CD14-positive monocyte (primary cell): ENCODE results near the gene STAT4. TPM values are rescaled to one million over a fixed set of nuclear protein-coding genes. Genes with fewer than 3 reads are reported as not detected.

ENCODE experiments used
- DNase-seq, 3 donors: peaks; one replicate each; pipeline ENCODE4 v3.0.0-alpha.2; 2011 to 2022
- H2AFZ ChIP-seq: 2 replicates; pipeline ENCODE4 v1.6.0; 2012; ENCODE audit warnings: mild to moderate bottlenecking, low read depth, low read length, inconsistent platforms; ENCODE audit not compliant: insufficient read depth, poor library complexity, severe bottlenecking
- H3K27ac ChIP-seq, 2 donors: 1 replicate in 1 of 2; 2 replicates in 1 of 2; pipeline ENCODE4 v1.5.1; 2012 to 2013; ENCODE audit warnings: low read length in 2 of 2, control low read depth in 1 of 2, inconsistent platforms in 1 of 2, low read depth in 1 of 2, mild to moderate bottlenecking in 1 of 2
- H3K27me3 ChIP-seq, 2 donors: one replicate each; pipeline versions ENCODE4 v1.6.0 to v1.6.1; 2011 to 2013; ENCODE audit warnings: low read length in 2 of 2; ENCODE audit not compliant: control insufficient read depth in 2 of 2, insufficient read depth in 2 of 2
- H3K36me3 ChIP-seq, 2 donors: replicated peaks in 1 of 2; 1 replicate in 1 of 2; 2 replicates in 1 of 2; pipeline versions ENCODE4 v1.5.1 to v1.6.1; 2012 to 2013; ENCODE audit warnings: low read length in 2 of 2, control low read depth in 1 of 2, inconsistent platforms in 1 of 2, mild to moderate bottlenecking in 1 of 2; ENCODE audit not compliant: insufficient read depth in 2 of 2, control insufficient read depth in 1 of 2
- H3K4me1 ChIP-seq, 2 donors: 1 replicate in 1 of 2; 2 replicates in 1 of 2; pipeline versions ENCODE4 v1.5.1 to v1.6.1; 2012 to 2013; ENCODE audit warnings: low read length in 2 of 2, control low read depth in 1 of 2, inconsistent platforms in 1 of 2, mild to moderate bottlenecking in 1 of 2, moderate library complexity in 1 of 2; ENCODE audit not compliant: insufficient read depth in 2 of 2, control insufficient read depth in 1 of 2
- H3K4me2 ChIP-seq: replicated peaks from 2 replicates; pipeline ENCODE3; 2012; ENCODE audit warnings: low read length, moderate library complexity, mild to moderate bottlenecking; ENCODE audit not compliant: poor library complexity, severe bottlenecking; ENCODE audit errors: extremely low read depth
- H3K4me3 ChIP-seq, 3 experiments: fragments of 200-600 bp in 1 of 3; sonication (generic) in 1 of 3; replicated peaks in 1 of 3; 1 replicate in 2 of 3; 2 replicates in 1 of 3; pipeline ENCODE4 v1.5.1; 2011 to 2013; ENCODE audit warnings: low read length in 3 of 3, mild to moderate bottlenecking in 3 of 3, control low read depth in 2 of 3, low read depth in 2 of 3, inconsistent platforms in 1 of 3, moderate library complexity in 1 of 3
- H3K79me2 ChIP-seq: 2 replicates; pipeline ENCODE4 v1.6.0; 2012; ENCODE audit warnings: mild to moderate bottlenecking, control low read depth, inconsistent platforms, low read length, moderate library complexity; ENCODE audit not compliant: insufficient read depth
- H3K9ac ChIP-seq: 2 replicates; pipeline ENCODE4 v1.6.0; 2017; ENCODE audit warnings: low read length, mild to moderate bottlenecking; ENCODE audit not compliant: insufficient read depth, poor library complexity, severe bottlenecking
- H3K9me3 ChIP-seq, 2 donors: replicated peaks in 1 of 2; 1 replicate in 1 of 2; 2 replicates in 1 of 2; pipeline versions ENCODE4 v1.5.1 to v1.6.1; 2012 to 2013; ENCODE audit warnings: low read length in 2 of 2, control low read depth in 1 of 2; ENCODE audit not compliant: control insufficient read depth in 1 of 2, insufficient read depth in 1 of 2
- H4K20me1 ChIP-seq: 2 replicates; pipeline ENCODE4 v1.6.0; 2012; ENCODE audit warnings: mild to moderate bottlenecking, low read length, control low read depth, moderate library complexity; ENCODE audit not compliant: insufficient read depth
- H3K27ac Mint-ChIP-seq, 7 donors: one replicate each; pipeline ENCODE4 v1.8.0; 2020; ENCODE audit warnings: mild to moderate bottlenecking in 7 of 7, mixed read lengths in 7 of 7, moderate library complexity in 6 of 7, inconsistent platforms in 2 of 7
- H3K27me3 Mint-ChIP-seq, 3 donors: one replicate each; pipeline ENCODE4 v1.8.0; 2021 to 2022; ENCODE audit warnings: low read depth in 3 of 3, mild to moderate bottlenecking in 3 of 3, mixed read lengths in 3 of 3, moderate library complexity in 3 of 3, inconsistent platforms in 1 of 3
- H3K36me3 Mint-ChIP-seq, 2 donors: one replicate each; pipeline ENCODE4 v1.8.0; 2020; ENCODE audit warnings: mixed read lengths in 2 of 2, inconsistent platforms in 1 of 2, mild to moderate bottlenecking in 1 of 2
- H3K4me1 Mint-ChIP-seq: one replicate; pipeline ENCODE4 v1.8.0; 2020; ENCODE audit warnings: mild to moderate bottlenecking, mixed read lengths
- H3K4me3 Mint-ChIP-seq, 2 donors: one replicate each; pipeline ENCODE4 v1.8.0; 2020; ENCODE audit warnings: mild to moderate bottlenecking in 2 of 2, mixed read lengths in 2 of 2, moderate library complexity in 1 of 2
- H3K9me3 Mint-ChIP-seq, 7 donors: one replicate each; pipeline ENCODE4 v1.8.0; 2020 to 2022; ENCODE audit warnings: mixed read lengths in 7 of 7, mild to moderate bottlenecking in 6 of 7, moderate library complexity in 6 of 7, inconsistent platforms in 2 of 7
- WGBS: methylation state at CpG from one replicate; pipeline ENCODE4 v1.1.5; 2013; ENCODE audit warnings: missing lambda C conversion rate; ENCODE audit not compliant: insufficient coverage; 5-methylcytosine and 5-hydroxymethylcytosine counted together
- intact Hi-C, 2 donors: fragments of 100-400 bp; cut with micrococcal nuclease; formaldehyde crosslinking; loops; one replicate each; pipeline versions ENCODE4 v1.15.0 to v1.15.1; 2023
- polyA plus RNA-seq, 3 donors: library from polyadenylated mRNA; depleted of rRNA in 1 of 3; unstranded in 2 of 3; stranded (reverse) in 1 of 3; fragments of 300-500 nt in 2 of 3; fragments of >200 nt in 1 of 3; fragmentation: Illumina TruSeq in 2 of 3; gene quantifications; 1 replicate in 2 of 3; 2 replicates in 1 of 3; pipeline ENCODE4 v1.2.3, GENCODE V29; 2012 to 2021
- TF ChIP-seq, protein P1 (sequence below): fragments of 200-600 bp; IDR thresholded peaks from one replicate; pipeline ENCODE4 v1.8.0; 2022; ENCODE audit warnings: antibody characterized with exemption, mild to moderate bottlenecking

Gene STAT4
- polyA plus RNA-seq, 3 donors = 0.31 to 0.52 (median 0.31) TPM

DNA sequence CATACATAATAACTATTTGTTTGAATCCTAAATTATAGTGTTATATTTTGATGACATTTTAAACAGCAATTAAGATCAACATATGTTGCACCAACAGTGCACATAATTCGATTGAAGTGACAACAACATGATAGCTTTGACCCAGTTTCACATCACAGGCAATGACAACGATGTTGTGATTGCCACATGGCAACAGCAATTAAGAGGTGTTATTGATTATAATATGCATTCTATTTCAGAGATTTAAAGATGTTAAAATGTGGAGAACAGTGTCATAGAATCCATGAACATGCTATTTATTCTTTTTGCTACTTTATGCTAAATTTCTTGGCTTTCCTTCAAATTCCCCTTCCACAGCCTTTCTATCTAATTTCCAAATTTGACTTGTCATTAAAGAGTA lies 68.5 kb downstream of the STAT4 start:
- no peaks in the 10 kb centered on the region for H3K36me3 Mint-ChIP-seq
- H3K36me3 ChIP-seq = no peaks in the 10 kb centered on the region
- TF ChIP-seq, protein P1, sequence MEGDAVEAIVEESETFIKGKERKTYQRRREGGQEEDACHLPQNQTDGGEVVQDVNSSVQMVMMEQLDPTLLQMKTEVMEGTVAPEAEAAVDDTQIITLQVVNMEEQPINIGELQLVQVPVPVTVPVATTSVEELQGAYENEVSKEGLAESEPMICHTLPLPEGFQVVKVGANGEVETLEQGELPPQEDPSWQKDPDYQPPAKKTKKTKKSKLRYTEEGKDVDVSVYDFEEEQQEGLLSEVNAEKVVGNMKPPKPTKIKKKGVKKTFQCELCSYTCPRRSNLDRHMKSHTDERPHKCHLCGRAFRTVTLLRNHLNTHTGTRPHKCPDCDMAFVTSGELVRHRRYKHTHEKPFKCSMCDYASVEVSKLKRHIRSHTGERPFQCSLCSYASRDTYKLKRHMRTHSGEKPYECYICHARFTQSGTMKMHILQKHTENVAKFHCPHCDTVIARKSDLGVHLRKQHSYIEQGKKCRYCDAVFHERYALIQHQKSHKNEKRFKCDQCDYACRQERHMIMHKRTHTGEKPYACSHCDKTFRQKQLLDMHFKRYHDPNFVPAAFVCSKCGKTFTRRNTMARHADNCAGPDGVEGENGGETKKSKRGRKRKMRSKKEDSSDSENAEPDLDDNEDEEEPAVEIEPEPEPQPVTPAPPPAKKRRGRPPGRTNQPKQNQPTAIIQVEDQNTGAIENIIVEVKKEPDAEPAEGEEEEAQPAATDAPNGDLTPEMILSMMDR = no peak
- H3K27me3 ChIP-seq = no peaks in the 10 kb centered on the region
- peaks cover 0 to 7% (median 2%) of the 10 kb centered on the region in 7 donors for H3K9me3 Mint-ChIP-seq
- no peak overlapping the region for H2AFZ ChIP-seq
- intact Hi-C loops = no loop called here
- WGBS = no CpG with 5 or more reads among the region's 2 CpGs
- no peaks in the 10 kb centered on the region for H3K79me2 ChIP-seq
- no peak overlapping the region for H3K27ac Mint-ChIP-seq
- no peak overlapping the region for H3K4me2 ChIP-seq
- no peak overlapping the region for H3K9ac ChIP-seq
- no peak overlapping the region for H3K27ac ChIP-seq
- no peaks in the 10 kb centered on the region for H4K20me1 ChIP-seq
- H3K4me3 ChIP-seq = no peak overlapping the region
- H3K4me3 Mint-ChIP-seq = no peak overlapping the region
- peaks cover 6% of the 10 kb centered on the region for H3K4me1 Mint-ChIP-seq
- no peak for DNase-seq
- no peaks in the 10 kb centered on the region for H3K27me3 Mint-ChIP-seq
- H3K9me3 ChIP-seq = no peaks in the 10 kb centered on the region
- no peaks in the 10 kb centered on the region for H3K4me1 ChIP-seq

DNA sequence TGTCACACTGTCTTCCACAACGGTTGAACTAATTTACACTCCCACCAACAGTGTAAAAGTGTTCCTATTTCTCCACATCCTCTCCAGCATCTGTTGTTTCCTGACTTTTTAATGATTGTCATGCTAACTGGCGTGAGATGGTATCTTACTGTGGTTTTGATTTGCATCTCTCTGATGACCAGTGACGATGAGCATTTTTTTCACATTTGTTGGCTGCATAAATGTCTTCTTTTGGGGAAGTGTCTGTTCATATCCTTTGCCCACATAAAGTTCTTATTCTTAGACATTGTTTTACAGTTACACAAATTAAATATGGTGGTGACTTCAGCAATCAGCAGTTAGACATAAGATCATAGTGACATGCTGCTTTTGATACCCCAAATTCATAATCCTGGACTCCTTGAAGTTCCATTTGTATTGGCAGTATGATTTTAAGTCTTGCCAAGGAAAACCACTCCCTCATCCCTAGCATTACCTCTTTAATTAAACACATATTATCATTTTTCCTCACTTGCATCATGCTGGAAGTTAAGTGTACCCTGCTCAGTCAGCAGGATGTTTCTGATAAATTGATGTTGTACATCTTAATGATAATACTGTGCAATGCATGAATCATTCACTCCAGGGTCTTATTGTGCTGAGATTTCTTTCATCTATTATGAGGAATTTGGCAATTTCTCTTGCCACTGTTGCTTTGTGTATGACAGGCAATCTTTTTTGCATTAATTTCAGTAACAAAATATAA lies 69.2 kb downstream of the STAT4 start:
- H3K27me3 ChIP-seq = no peaks in the 10 kb centered on the region
- no peak overlapping the region for H3K27ac ChIP-seq
- no peaks in the 10 kb centered on the region for H3K36me3 ChIP-seq
- no peak for DNase-seq
- H2AFZ ChIP-seq = no peak overlapping the region
- no peaks in the 10 kb centered on the region for H4K20me1 ChIP-seq
- no CpG with 5 or more reads among the region's 3 CpGs for WGBS
- no peak overlapping the region for H3K4me2 ChIP-seq
- Mint-ChIP-seq H3K36me3 (no peaks in the 10 kb centered on the region), H3K4me3 (no peak overlapping the region), H3K27ac (no peak overlapping the region), H3K4me1 (peaks cover 6% of the 10 kb centered on the region), H3K9me3 (peaks cover 0 to 7% (median 2%) of the 10 kb centered on the region in 7 donors), H3K27me3 (no peaks in the 10 kb centered on the region)
- TF ChIP-seq, protein P1 = no peak
- no peaks in the 10 kb centered on the region for H3K9me3 ChIP-seq
- no peaks in the 10 kb centered on the region for H3K79me2 ChIP-seq
- no peak overlapping the region for H3K9ac ChIP-seq
- no peak overlapping the region for H3K4me3 ChIP-seq
- intact Hi-C loops = no loop called here
- no peaks in the 10 kb centered on the region for H3K4me1 ChIP-seq
